Testis (tissue), 2 donors: ENCODE results near the gene ADAMTS5.

Experiments used
- CTCF ChIP-seq, 3 experiments: fragments of 450-650 bp in 2 of 3; fragments of 200-600 bp in 1 of 3; sonication (generic) in 1 of 3; IDR thresholded peaks; one replicate each; pipeline ENCODE4 v1.5.1; 2016 to 2019; ENCODE audit warnings: antibody characterized with exemption in 3 of 3, mild to moderate bottlenecking in 2 of 3, moderate library complexity in 1 of 3
- POLR2A ChIP-seq: fragments of 450-650 bp; IDR thresholded peaks from one replicate; pipeline ENCODE4 v1.6.1; 2017; ENCODE audit warnings: antibody characterized with exemption, mild to moderate bottlenecking, moderate library complexity

DNA sequence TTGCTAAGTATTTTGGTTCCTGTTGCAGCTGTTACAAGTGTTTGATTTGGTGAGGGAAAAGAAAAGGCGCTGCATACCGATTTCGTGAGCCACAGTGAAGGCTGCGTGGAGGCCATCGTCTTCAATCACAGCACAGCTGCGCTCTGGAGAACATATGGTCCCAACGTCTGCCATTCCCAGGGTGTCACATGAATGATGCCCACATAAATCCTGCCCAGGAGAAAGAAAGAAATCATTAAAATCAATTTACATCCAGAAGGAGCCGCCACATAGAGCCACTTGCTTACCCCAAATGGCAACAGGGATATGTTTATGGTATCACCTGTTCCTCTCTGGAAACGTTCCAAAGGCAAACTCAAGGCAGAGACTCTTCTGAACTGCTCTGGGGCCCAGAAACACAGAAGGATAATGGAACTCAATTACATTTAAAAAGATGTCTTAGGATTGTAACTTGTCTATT lies 12.2 kb downstream of the ADAMTS5 start:
- TF ChIP-seq CTCF (IDR thresholded peaks at IDR 0.05) (no peak), POLR2A (no peak)
